GM12891 (cell line): ENCODE data around the gene L2HGDH.

ENCODE experiments used
- PAX5 ChIP-seq: IDR thresholded peaks from 2 replicates; pipeline ENCODE4 v1.6.1; 2011; ENCODE audit warnings: low read length, moderate library complexity, mild to moderate bottlenecking; ENCODE audit not compliant: insufficient read depth, severe bottlenecking
- POLR2A ChIP-seq: IDR thresholded peaks from 2 replicates; pipeline ENCODE4 v1.6.1; 2011; ENCODE audit warnings: low read depth, low read length, control low read depth
- POLR2AphosphoS5 ChIP-seq: IDR thresholded peaks from 2 replicates; pipeline ENCODE4 v1.6.1; 2011; ENCODE audit warnings: low read depth, low read length, control low read depth
- POU2F2 ChIP-seq: IDR thresholded peaks from 2 replicates; pipeline ENCODE4 v1.6.1; 2011; ENCODE audit warnings: low read depth, mild to moderate bottlenecking, control low read depth, low read length, moderate library complexity
- SPI1 ChIP-seq: IDR thresholded peaks from 2 replicates; pipeline ENCODE4 v1.6.1; 2011; ENCODE audit warnings: low read depth, low read length, control low read depth
- TAF1 ChIP-seq: IDR thresholded peaks from 2 replicates; pipeline ENCODE4 v1.6.1; 2011; ENCODE audit warnings: low read depth, low read length, control low read depth

- no peak for TF ChIP-seq POLR2A
- no peak for TF ChIP-seq SPI1
- no peak for TF ChIP-seq POLR2AphosphoS5
- no peak for TF ChIP-seq TAF1
- TF ChIP-seq POU2F2 = no peak
- TF ChIP-seq PAX5 = no peak
Observed at GRCh38 chr14:50254248-50254647, 57.8 kb downstream of the L2HGDH start.
